CD4-positive, alpha-beta T cell treated with Interleukin-15 for 1 hour (primary cell): ENCODE measurements around the gene EIF2S3B.
"Not testable (repeated sequence)": the region's sequence is repeated elsewhere in the genome, so short reads cannot be mapped to it uniquely, and the experiment has no call there.

ENCODE experiments used
- DNase-seq: peaks from one replicate; pipeline ENCODE4 v3.0.0-alpha.2; 2020

The EIF2S3B gene

GRCh38 chr12:10505620-10506019, at the start of gene EIF2S3B:
TSS of gene EIF2S3B (plus strand) at chr12:10505890. CDS start at chr12:10505903, 13 bp downstream.
- no peak for DNase-seq

DNA sequence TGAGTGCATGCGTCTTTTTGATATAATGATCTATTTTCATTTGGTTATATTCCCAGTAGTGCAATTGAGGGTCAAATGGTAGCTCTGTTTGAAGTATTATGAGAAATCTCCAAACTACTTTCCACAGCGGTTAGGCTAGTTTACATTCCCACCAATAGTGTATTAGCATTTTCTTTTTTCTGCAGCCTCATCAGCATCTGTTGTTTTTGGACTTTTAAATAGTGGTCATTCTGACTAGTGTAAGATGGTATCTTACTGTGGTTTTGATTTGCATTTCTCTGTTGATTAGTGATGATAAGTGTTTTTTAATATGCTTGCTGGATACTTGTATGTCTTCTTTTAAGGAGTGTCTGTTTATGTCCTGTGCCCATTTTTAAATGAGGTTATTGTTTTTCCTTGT, 48.8 kb upstream of the EIF2S3B start:
- DNase-seq, result no peak

GRCh38 chr12:10457760-10458159, 47.9 kb upstream of the EIF2S3B start:
- DNase-seq, result no peak

DNA sequence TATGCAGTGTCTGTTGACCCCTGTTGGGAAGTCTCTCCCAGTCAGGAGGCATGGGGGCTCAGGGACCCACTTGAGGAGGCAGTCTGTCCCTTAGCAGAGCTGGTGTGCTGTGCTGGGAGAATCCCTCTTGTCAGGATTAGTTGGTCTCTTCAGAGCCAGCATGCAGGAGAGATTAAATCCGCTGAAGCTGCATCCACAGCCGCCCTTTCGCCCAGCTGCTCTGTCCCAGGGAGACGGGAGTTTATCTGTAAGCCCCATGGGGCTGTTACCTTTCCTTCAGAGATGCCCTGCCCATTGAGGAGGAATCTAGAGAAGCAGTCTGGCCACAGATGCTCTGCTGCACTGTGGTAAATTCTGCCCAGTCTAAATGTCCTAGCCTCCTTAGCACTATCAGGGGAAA, 39.4 kb upstream of the EIF2S3B start:
- no peak for DNase-seq

- DNase-seq, result no peak
Observed at GRCh38 chr12:10469701-10470100, 36.0 kb upstream of the EIF2S3B start.

GRCh38 chr12:10472808-10473207, 32.9 kb upstream of the EIF2S3B start:
- DNase-seq, result not testable (repeated sequence)

GRCh38 chr12:10481901-10482300, 23.8 kb upstream of the EIF2S3B start:
- peak; percentile 47 for DNase-seq

- DNase-seq, result not testable (repeated sequence)
Observed at GRCh38 chr12:10487328-10487727, 18.4 kb upstream of the EIF2S3B start.

- DNase-seq, result no peak
Observed at GRCh38 chr12:10491766-10492165, 13.9 kb upstream of the EIF2S3B start.

DNA sequence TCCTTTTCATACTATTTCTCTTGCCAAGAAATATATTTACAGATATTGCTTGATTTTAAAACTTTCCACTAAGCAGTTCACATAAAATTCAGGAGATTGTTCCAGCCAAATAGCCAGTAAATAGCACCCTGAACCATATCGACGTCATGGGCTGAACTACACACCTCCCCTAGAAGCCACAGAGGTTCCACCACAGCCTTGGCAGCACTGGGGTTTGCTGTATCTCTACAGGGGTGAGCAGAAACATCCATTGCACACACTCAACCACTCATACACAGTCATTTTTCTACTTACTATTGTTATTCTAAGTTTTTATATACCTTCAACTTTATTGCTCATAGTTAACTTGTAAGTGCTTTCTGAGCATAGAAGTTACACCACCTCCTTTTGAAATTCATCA, 8.1 kb upstream of the EIF2S3B start:
- peak; percentile 56 for DNase-seq

GRCh38 chr12:10498042-10498441, 7.6 kb upstream of the EIF2S3B start:
- no peak for DNase-seq

- no peak for DNase-seq
Observed at GRCh38 chr12:10501030-10501429, 4.7 kb upstream of the EIF2S3B start.

DNA sequence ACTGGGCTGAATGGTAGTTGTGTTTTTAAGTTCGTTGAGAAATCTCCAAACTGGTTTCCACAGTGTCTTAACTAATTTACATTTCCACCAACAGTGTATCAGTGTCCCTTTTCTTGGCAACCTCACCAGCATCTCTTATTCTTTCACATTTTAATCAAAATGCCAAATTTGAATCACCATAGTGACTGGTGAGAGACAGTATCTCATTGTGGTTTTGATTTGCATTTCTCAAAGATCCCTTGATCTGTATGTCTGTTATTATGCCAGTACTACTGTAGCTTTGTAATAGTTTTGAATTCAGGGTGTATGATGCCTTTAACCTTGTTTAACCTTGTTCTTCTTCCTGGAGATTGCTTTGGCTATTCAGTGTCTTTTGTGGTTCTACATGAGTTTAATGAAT, 2.2 kb upstream of the EIF2S3B start:
- DNase-seq, result no peak

DNA sequence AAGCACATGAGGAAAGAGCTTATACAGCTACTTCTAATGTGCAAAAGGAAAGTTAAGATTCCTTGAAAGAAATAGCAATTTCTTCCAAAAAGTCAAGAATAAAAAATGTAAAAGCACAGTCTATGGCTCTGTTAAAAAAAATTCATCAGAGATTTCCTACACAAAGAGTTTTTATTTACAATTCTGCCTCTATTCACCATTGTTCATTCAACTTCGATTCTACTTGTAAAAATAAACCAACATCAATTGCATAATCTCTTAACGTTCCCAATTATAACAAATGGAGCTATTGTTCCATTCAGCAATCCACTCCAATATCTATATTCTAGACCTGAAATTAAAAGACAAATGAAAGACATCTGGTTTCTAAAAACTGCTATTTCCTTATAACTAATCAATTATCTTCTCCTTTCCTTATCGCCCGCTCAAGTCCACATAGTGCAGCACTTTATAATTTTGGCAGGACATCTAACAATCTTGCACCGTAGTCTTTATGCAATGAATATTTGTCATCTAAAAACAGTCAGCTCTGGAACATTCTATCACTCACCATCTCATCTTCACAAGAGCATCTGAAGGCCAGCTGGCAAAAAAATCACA, 6.2 kb downstream of the EIF2S3B start:
- no peak for DNase-seq

DNA sequence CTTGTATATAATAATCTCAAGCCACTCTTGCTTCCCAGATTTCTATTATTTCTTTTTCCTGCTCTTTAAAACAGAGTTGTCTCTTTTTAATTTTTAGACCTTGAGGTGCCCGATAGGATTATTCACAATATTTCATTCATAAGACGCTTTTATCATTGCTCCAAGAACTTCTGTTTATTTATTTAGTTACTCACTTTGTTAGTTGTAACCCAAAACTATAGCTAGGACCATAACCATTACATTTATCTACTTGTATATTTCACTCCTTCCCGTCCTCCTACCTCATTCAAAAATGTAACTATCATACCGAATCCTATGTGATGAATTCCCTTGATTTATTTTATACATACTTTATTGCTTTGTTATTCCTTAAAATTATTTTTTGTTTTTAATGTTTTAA, 7.1 kb downstream of the EIF2S3B start:
- no peak for DNase-seq

GRCh38 chr12:10521555-10521954, 15.9 kb downstream of the EIF2S3B start:
- DNase-seq, result no peak

GRCh38 chr12:10528174-10528953, 22.7 kb downstream of the EIF2S3B start:
- no peak for DNase-seq

GRCh38 chr12:10529603-10530002, 23.9 kb downstream of the EIF2S3B start:
- DNase-seq, result no peak

DNA sequence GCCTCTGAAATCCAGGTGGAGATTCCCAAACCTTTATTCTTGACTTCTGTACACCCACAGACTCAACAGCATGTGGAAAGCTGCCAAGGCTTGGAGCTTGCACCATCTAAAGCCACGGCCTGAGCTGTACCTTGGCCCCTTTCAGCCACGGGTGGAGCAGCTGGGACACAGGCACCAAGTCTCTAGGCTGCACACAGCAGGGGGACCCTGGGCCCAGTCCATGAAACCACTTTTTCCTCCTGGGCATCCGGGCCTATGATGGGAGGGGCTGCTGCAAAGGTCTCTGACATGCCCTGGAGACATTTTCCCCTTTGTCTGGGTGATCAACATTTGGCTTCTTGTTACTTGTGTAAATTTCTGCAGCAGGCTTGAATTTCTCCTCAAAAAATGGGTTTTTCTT, 32.0 kb downstream of the EIF2S3B start:
- no peak for DNase-seq

GRCh38 chr12:10540776-10541205, 35.1 kb downstream of the EIF2S3B start:
- DNase-seq, result no peak

- DNase-seq, result no peak
Observed at GRCh38 chr12:10543499-10543898, 37.8 kb downstream of the EIF2S3B start.

DNA sequence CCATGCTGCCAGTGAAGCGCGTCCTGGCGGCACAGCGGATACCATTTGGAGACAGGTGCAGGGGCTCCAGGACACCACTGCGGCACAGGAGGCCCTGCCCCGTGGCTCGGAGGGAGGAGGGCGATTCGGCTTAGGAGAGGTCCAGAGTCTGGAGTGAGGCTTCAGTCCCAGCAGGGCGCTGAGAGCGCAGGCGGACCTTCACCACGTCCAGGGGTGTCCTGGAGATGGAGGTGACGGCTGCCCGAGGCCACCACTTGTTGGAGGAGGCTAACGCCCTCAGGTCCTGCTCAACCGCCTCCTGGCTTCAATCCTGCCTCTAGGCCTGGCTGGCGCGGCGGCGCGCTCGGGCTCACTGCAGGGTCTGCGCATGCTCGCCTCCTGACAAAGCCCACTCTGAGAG, 45.7 kb downstream of the EIF2S3B start:
- DNase-seq, result no peak

DNA sequence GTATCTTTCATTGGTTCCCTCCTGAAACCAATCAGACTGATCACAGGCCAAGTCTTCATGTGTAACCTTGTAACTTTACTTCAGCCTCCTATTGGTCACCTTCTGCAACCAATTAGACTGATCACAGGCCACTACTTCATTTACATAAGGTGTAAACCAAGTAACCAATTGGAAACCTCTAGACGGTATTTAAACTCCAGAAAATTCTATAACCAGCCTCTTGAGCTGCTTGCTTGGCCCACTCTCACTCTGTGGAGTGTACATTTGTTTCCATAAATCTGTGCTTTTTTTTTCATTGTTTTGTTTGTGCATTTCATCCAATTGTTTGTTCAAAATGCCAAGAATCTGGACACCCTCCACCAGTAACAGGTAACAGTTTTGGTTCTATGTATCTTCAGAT, 47.5 kb downstream of the EIF2S3B start:
- no peak for DNase-seq

DNA sequence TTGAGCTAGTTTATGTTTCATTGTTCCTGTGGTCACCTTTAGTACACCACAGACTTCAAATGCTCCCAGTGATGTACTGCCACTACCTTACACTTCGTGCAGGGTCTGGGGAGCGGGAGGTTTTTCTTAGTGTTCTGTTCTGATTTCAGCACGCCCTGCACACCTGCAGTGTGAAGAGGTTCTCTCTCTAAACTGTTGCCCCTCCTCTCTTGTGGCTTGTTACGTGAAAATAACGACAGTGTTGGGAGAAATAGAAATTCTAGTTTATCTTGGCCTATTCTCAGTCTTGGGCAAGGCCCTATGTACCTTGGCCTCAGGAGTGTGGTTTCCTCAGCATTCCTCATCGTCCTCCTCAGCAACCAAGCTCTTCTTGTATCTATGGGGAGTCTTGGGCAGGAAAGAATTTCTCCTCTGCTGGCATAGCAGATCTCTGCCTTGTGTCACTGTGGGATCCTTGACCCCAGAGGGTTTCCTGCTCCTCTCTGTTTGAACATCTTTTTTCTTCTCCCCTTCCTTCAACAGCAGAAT, 48.6 kb downstream of the EIF2S3B start:
- DNase-seq, result peak; percentile 58
